ENCODE results near the gene CXCR1. TPM values are rescaled to one million over a fixed set of nuclear protein-coding genes. Genes with fewer than 3 reads are reported as not detected.

CXCR1 gene
- total RNA-seq, 2 donors from 2014 or later = 0.41 to 4.4 TPM

DNA sequence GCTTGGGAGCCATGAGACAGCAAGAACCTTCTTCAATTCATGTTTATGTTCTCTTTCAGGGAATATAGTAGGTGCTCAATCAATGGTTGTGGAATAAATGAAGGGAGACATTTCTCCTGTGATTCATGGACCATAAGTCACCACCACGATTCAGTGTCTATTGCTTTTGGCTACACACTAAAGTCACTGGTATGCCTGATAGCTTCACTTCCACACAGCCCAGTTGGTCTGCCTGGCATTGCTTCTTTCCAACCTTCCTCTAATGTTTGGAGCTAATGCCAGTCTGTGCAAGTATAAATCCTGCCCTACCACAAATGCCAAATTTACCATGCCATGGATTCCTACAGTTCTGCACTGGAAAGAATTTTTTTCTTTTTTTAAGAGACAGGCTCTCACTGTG, 1.3 kb upstream of the CXCR1 start:
- TF ChIP-seq, protein P1, sequence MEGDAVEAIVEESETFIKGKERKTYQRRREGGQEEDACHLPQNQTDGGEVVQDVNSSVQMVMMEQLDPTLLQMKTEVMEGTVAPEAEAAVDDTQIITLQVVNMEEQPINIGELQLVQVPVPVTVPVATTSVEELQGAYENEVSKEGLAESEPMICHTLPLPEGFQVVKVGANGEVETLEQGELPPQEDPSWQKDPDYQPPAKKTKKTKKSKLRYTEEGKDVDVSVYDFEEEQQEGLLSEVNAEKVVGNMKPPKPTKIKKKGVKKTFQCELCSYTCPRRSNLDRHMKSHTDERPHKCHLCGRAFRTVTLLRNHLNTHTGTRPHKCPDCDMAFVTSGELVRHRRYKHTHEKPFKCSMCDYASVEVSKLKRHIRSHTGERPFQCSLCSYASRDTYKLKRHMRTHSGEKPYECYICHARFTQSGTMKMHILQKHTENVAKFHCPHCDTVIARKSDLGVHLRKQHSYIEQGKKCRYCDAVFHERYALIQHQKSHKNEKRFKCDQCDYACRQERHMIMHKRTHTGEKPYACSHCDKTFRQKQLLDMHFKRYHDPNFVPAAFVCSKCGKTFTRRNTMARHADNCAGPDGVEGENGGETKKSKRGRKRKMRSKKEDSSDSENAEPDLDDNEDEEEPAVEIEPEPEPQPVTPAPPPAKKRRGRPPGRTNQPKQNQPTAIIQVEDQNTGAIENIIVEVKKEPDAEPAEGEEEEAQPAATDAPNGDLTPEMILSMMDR (IDR thresholded peaks at IDR 0.05) = no peak
- H3K27ac ChIP-seq = no peak overlapping the region
- H3K36me3 ChIP-seq = no peaks in the 10 kb centered on the region
- DNase-seq (ENCODE audit: low spot score) (no peak), ATAC-seq (ENCODE audit: insufficient number of reproducible peaks, low FRiP score, low read depth) (no peak)
- no peaks in the 10 kb centered on the region for H3K27me3 ChIP-seq (replicated peaks; ENCODE audit: insufficient read depth)
- H3K4me1 ChIP-seq (ENCODE audit: control insufficient read depth in 1 of 2, low read depth in 2 of 2) = no peaks in the 10 kb centered on the region
- no peak overlapping the region for H3K4me3 ChIP-seq
- no peaks in the 10 kb centered on the region for H3K9me3 ChIP-seq

DNA sequence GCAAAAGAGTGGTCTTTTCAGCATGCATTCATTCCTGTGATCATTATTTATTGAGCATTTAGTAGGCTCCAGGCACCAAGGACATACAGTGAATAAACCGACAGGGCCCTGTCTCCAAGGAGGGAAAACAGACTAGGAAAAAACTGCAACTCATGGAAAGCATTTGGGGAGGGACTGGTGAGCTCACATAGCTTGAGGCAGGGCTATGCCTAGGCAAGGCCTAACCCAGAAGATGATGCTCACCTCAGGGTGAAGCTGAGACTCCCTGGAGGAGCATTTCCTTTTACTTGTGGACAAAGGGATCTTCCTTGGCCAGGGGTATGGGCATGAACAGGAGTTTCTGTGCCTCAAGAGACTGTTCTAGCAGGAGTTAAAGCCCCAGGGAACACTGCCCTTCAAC, 3.9 kb downstream of the CXCR1 start:
- Histone ChIP-seq H3K27ac (no peak overlapping the region), H3K4me3 (no peak overlapping the region), H3K36me3 (no peaks in the 10 kb centered on the region), H3K9me3 (no peaks in the 10 kb centered on the region), H3K4me1 (ENCODE audit: control insufficient read depth in 1 of 2, low read depth in 2 of 2) (no peaks in the 10 kb centered on the region), H3K27me3 (replicated peaks; ENCODE audit: insufficient read depth) (no peaks in the 10 kb centered on the region)
- TF ChIP-seq, protein P1 (IDR thresholded peaks at IDR 0.05) = no peak
- ATAC-seq (ENCODE audit: insufficient number of reproducible peaks, low FRiP score, low read depth) (no peak), DNase-seq (ENCODE audit: low spot score) (no peak)

DNA sequence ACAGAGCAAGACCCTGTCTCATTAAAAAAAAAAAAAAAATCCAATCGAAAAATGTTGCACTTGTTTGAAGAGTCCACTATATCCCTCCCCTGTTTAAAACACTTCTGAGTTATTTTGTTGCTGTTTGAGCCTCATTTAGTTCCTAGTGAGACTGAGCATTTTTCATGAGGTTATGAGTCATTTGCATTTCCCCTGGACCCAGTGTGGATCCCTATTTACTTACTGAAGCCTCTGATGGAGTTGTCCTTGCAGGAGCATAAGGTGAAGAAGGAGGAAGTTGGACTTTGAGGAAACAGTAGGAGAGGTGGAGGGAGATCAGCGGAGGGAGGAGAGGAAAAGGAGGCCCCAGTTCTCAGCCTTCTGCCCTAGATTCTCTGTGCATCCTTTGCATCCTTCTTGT, 5.1 kb downstream of the CXCR1 start:
- Histone ChIP-seq H3K4me3 (no peak overlapping the region), H3K4me1 (ENCODE audit: control insufficient read depth in 1 of 2, low read depth in 2 of 2) (no peaks in the 10 kb centered on the region), H3K27ac (no peak overlapping the region), H3K36me3 (no peaks in the 10 kb centered on the region), H3K27me3 (replicated peaks; ENCODE audit: insufficient read depth) (no peaks in the 10 kb centered on the region), H3K9me3 (no peaks in the 10 kb centered on the region)
- DNase-seq (ENCODE audit: low spot score) (no peak), ATAC-seq (ENCODE audit: insufficient number of reproducible peaks, low FRiP score, low read depth) (no peak)
- TF ChIP-seq, protein P1 (IDR thresholded peaks at IDR 0.05) = no peak

GRCh38 chr2:218155953-218156479, 10.7 kb downstream of the CXCR1 start:
- no peaks in the 10 kb centered on the region for H3K9me3 ChIP-seq
- DNase-seq (ENCODE audit: low spot score) = no peak
- H3K4me1 ChIP-seq (ENCODE audit: control insufficient read depth in 1 of 2, low read depth in 2 of 2) = no peaks in the 10 kb centered on the region
- TF ChIP-seq, protein P1 (IDR thresholded peaks at IDR 0.05) = no peak
- no peak overlapping the region for H3K27ac ChIP-seq
- no peak for ATAC-seq (ENCODE audit: insufficient number of reproducible peaks, low FRiP score, low read depth)
- H3K27me3 ChIP-seq (replicated peaks; ENCODE audit: insufficient read depth) = peaks cover 4% of the 10 kb centered on the region
- H3K4me3 ChIP-seq = no peak overlapping the region
- H3K36me3 ChIP-seq = no peaks in the 10 kb centered on the region

GRCh38 chr2:218152777-218153176, 14.0 kb downstream of the CXCR1 start:
- Histone ChIP-seq H3K36me3 (no peaks in the 10 kb centered on the region), H3K4me1 (ENCODE audit: control insufficient read depth in 1 of 2, low read depth in 2 of 2) (no peaks in the 10 kb centered on the region), H3K4me3 (no peak overlapping the region), H3K27ac (no peak overlapping the region), H3K9me3 (no peaks in the 10 kb centered on the region), H3K27me3 (replicated peaks; ENCODE audit: insufficient read depth) (peaks cover 4% of the 10 kb centered on the region)
- DNase-seq (ENCODE audit: low spot score) = no peak
- TF ChIP-seq, protein P1 (IDR thresholded peaks at IDR 0.05) = no peak
- ATAC-seq (ENCODE audit: insufficient number of reproducible peaks, low FRiP score, low read depth) = no peak

Data from thoracic aorta (tissue), 2 donors.